Dedifferentiated amniotic fluid mesenchymal stem cell (primary cell): ENCODE measurements around the gene DNAJB6.

Source experiments
- DNase-seq: peaks from one replicate; pipeline ENCODE4 v3.0.0-alpha.2; 2016; ENCODE audit errors: extremely low spot score

DNAJB6 gene

GRCh38 chr7:157409753-157410727 lies 73.2 kb downstream of the DNAJB6 start:
- DNase-seq: no peak

GRCh38 chr7:157410831-157411556 lies 74.2 kb downstream of the DNAJB6 start:
- DNase-seq: no peak

- no peak for DNase-seq
Measured at GRCh38 chr7:157411580-157411979, 74.8 kb downstream of the DNAJB6 start.

GRCh38 chr7:157412021-157412443 lies 75.2 kb downstream of the DNAJB6 start:
- no peak for DNase-seq

GRCh38 chr7:157412491-157413180 lies 75.8 kb downstream of the DNAJB6 start:
- no peak for DNase-seq

- no peak for DNase-seq
Measured at GRCh38 chr7:157413881-157414701, 77.3 kb downstream of the DNAJB6 start.

GRCh38 chr7:157414702-157415096 lies 77.9 kb downstream of the DNAJB6 start:
- DNase-seq: no peak

GRCh38 chr7:157415486-157415885 lies 78.7 kb downstream of the DNAJB6 start:
- no peak for DNase-seq

GRCh38 chr7:157416011-157416410 lies 79.2 kb downstream of the DNAJB6 start:
- no peak for DNase-seq

GRCh38 chr7:157418204-157419034 lies 81.6 kb downstream of the DNAJB6 start:
- no peak for DNase-seq

GRCh38 chr7:157419035-157419293 lies 82.2 kb downstream of the DNAJB6 start:
- DNase-seq: no peak

GRCh38 chr7:157422279-157422678 lies 85.5 kb downstream of the DNAJB6 start:
- no peak for DNase-seq

- no peak for DNase-seq
Measured at GRCh38 chr7:157423348-157423747, 86.5 kb downstream of the DNAJB6 start.

- no peak for DNase-seq
Measured at GRCh38 chr7:157423886-157424565, 87.2 kb downstream of the DNAJB6 start.

GRCh38 chr7:157425137-157425731 lies 88.4 kb downstream of the DNAJB6 start:
- no peak for DNase-seq

GRCh38 chr7:157425761-157426160 lies 89.0 kb downstream of the DNAJB6 start:
- no peak for DNase-seq

- DNase-seq: no peak
Measured at GRCh38 chr7:157426463-157427301, 89.9 kb downstream of the DNAJB6 start.

- DNase-seq: no peak
Measured at GRCh38 chr7:157427811-157428553, 91.2 kb downstream of the DNAJB6 start.
